Mesenchymal stem cell (in vitro differentiated cells and primary cell): ENCODE results near the gene NFATC1.

ENCODE experiments used
- DNase-seq: peaks from one replicate; pipeline ENCODE4 v3.0.0-alpha.2; 2013
- H2AFZ ChIP-seq: one replicate; pipeline ENCODE4 v1.6.1; 2013; ENCODE audit warnings: low read depth, mild to moderate bottlenecking, control low read depth, inconsistent platforms, low read length, moderate library complexity
- H2AK5ac ChIP-seq: 2 replicates; pipeline ENCODE4 v1.6.1; 2013; ENCODE audit warnings: low read length, moderate library complexity, mild to moderate bottlenecking, inconsistent platforms; ENCODE audit not compliant: severe bottlenecking
- H2BK120ac ChIP-seq: one replicate; pipeline ENCODE4 v1.6.1; 2013; ENCODE audit warnings: low read depth, mild to moderate bottlenecking, inconsistent platforms, low read length, moderate library complexity
- H2BK12ac ChIP-seq, 2 experiments: one replicate each; pipeline ENCODE4 v1.6.1; 2013; ENCODE audit warnings: inconsistent platforms in 2 of 2, low read length in 2 of 2, mild to moderate bottlenecking in 2 of 2, moderate library complexity in 2 of 2, control low read depth in 1 of 2
- H2BK15ac ChIP-seq: one replicate; pipeline ENCODE4 v1.6.1; 2013; ENCODE audit warnings: mild to moderate bottlenecking, low read depth, inconsistent platforms; ENCODE audit not compliant: poor library complexity, severe bottlenecking
- H2BK5ac ChIP-seq: 2 replicates; pipeline ENCODE4 v1.6.1; 2013; ENCODE audit warnings: low read depth, mild to moderate bottlenecking, low read length, control low read depth, inconsistent platforms; ENCODE audit not compliant: poor library complexity, severe bottlenecking
- H3K14ac ChIP-seq, 2 experiments: one replicate each; pipeline ENCODE4 v1.6.1; 2013; ENCODE audit warnings: inconsistent platforms in 2 of 2, low read length in 2 of 2, control low read depth in 1 of 2, mild to moderate bottlenecking in 1 of 2, moderate library complexity in 1 of 2
- H3K18ac ChIP-seq, 2 experiments: one replicate each; pipeline ENCODE4 v1.6.1; 2013; ENCODE audit warnings: inconsistent platforms in 2 of 2, low read length in 2 of 2, control low read depth in 1 of 2, low read depth in 1 of 2, mild to moderate bottlenecking in 1 of 2
- H3K23ac ChIP-seq, 2 experiments: one replicate each; pipeline ENCODE4 v1.6.1; 2013; ENCODE audit warnings: inconsistent platforms in 2 of 2, low read length in 2 of 2, mild to moderate bottlenecking in 2 of 2, moderate library complexity in 2 of 2, control low read depth in 1 of 2
- H3K27ac ChIP-seq: 2 replicates; pipeline ENCODE4 v1.5.1; 2013; ENCODE audit warnings: mild to moderate bottlenecking, moderate library complexity, low read length, control low read depth, inconsistent platforms; ENCODE audit not compliant: poor library complexity, severe bottlenecking
- H3K27me3 ChIP-seq, 2 experiments: 2 replicates each; pipeline versions ENCODE4 v1.6.1 to v1.7.0; 2013; ENCODE audit warnings: low read length in 2 of 2, mild to moderate bottlenecking in 2 of 2, moderate library complexity in 2 of 2, control low read depth in 1 of 2, inconsistent platforms in 1 of 2; ENCODE audit not compliant: control insufficient read depth in 1 of 2, insufficient read depth in 1 of 2
- H3K36me3 ChIP-seq, 2 experiments: 2 replicates each; pipeline versions ENCODE4 v1.6.1 to v1.7.0; 2013; ENCODE audit warnings: low read length in 2 of 2, control low read depth in 1 of 2, inconsistent platforms in 1 of 2, low read depth in 1 of 2, mild to moderate bottlenecking in 1 of 2; ENCODE audit not compliant: insufficient read depth in 2 of 2, control insufficient read depth in 1 of 2
- H3K4ac ChIP-seq, 2 experiments: one replicate each; pipeline ENCODE4 v1.6.1; 2013; ENCODE audit warnings: inconsistent platforms in 2 of 2, low read length in 2 of 2, mild to moderate bottlenecking in 2 of 2, moderate library complexity in 2 of 2, control low read depth in 1 of 2, low read depth in 1 of 2
- H3K4me1 ChIP-seq: 2 replicates; pipeline ENCODE4 v1.6.1; 2013; ENCODE audit warnings: low read depth, low read length, control low read depth; ENCODE audit not compliant: control insufficient read depth, insufficient read depth
- H3K4me2 ChIP-seq: 2 replicates; pipeline ENCODE4 v1.6.1; 2013; ENCODE audit warnings: low read length, mild to moderate bottlenecking, inconsistent platforms; ENCODE audit not compliant: poor library complexity, severe bottlenecking
- H3K4me3 ChIP-seq, 2 experiments: 2 replicates each; pipeline versions ENCODE4 v1.5.1 to v1.7.0; 2013; ENCODE audit warnings: low read length in 2 of 2, mild to moderate bottlenecking in 2 of 2, control low read depth in 1 of 2, low read depth in 1 of 2; ENCODE audit not compliant: insufficient read depth in 1 of 2
- H3K79me1 ChIP-seq: replicated peaks from 2 replicates; pipeline ENCODE4 v1.6.1; 2013; ENCODE audit warnings: mild to moderate bottlenecking, control low read depth, low read length, inconsistent platforms; ENCODE audit not compliant: poor library complexity, severe bottlenecking
- H3K9ac ChIP-seq: 2 replicates; pipeline ENCODE4 v1.7.0; 2013; ENCODE audit warnings: mild to moderate bottlenecking, low read length, moderate library complexity
- H3K9me3 ChIP-seq: 2 replicates; pipeline ENCODE4 v1.7.0; 2013; ENCODE audit warnings: mild to moderate bottlenecking, low read length; ENCODE audit not compliant: control insufficient read depth
- H4K8ac ChIP-seq: one replicate; pipeline ENCODE4 v1.6.1; 2013; ENCODE audit warnings: inconsistent platforms, mild to moderate bottlenecking, low read length, moderate library complexity
- H4K91ac ChIP-seq: one replicate; pipeline ENCODE4 v1.6.1; 2013; ENCODE audit warnings: mild to moderate bottlenecking, low read length, inconsistent platforms
- WGBS: methylation state at CpG from one replicate; pipeline ENCODE4 v1.1.7; 2013; ENCODE audit warnings: mixed read lengths; 5-methylcytosine and 5-hydroxymethylcytosine counted together

Gene NFATC1

GRCh38 chr18:79548077-79548450 lies 152.3 kb downstream of the NFATC1 start:
- Histone ChIP-seq H3K27me3 (peaks cover 4 to 49% of the 10 kb centered on the region in 2 experiments), H3K27ac (no peak overlapping the region)

GRCh38 chr18:79548621-79548985 lies 152.9 kb downstream of the NFATC1 start:
- Histone ChIP-seq H3K4ac (no peak overlapping the region), H2AFZ (no peak overlapping the region), H3K4me1 (no peaks in the 10 kb centered on the region), H3K18ac (no peak overlapping the region), H3K79me1 (no peaks in the 10 kb centered on the region), H3K9ac (no peak overlapping the region), H3K27me3 (peaks cover 4 to 44% of the 10 kb centered on the region in 2 experiments), H3K23ac (no peak overlapping the region), H2BK120ac (no peak overlapping the region), H3K4me2 (no peak overlapping the region), H3K14ac (no peak overlapping the region), H4K8ac (no peak overlapping the region), H2BK5ac (no peak overlapping the region), H3K9me3 (no peaks in the 10 kb centered on the region), H2BK12ac (no peak overlapping the region), H3K4me3 (no peak overlapping the region), H2AK5ac (no peak overlapping the region), H2BK15ac (no peak overlapping the region), H4K91ac (no peak overlapping the region), H3K27ac (no peak overlapping the region), H3K36me3 (no peaks in the 10 kb centered on the region)
- DNase-seq = no peak
- 93% methylated on average over 24 of the region's 24 CpGs for WGBS

More at GRCh38 chr18:79548077-79548450, 152.3 kb downstream of the NFATC1 start:
- no peaks in the 10 kb centered on the region for H3K9me3 ChIP-seq
- H3K4me3 ChIP-seq = no peak overlapping the region
- H3K79me1 ChIP-seq = no peaks in the 10 kb centered on the region
- no peak overlapping the region for H2BK12ac ChIP-seq
- H2BK15ac ChIP-seq = no peak overlapping the region
- 86% methylated on average over 25 of the region's 25 CpGs for WGBS
- H4K91ac ChIP-seq = no peak overlapping the region
- H3K36me3 ChIP-seq = no peaks in the 10 kb centered on the region
- no peak overlapping the region for H2AFZ ChIP-seq
- no peak for DNase-seq
- H3K23ac ChIP-seq = no peak overlapping the region
- H3K9ac ChIP-seq = no peak overlapping the region
- no peak overlapping the region for H3K18ac ChIP-seq
- H2BK5ac ChIP-seq = no peak overlapping the region
- H3K4ac ChIP-seq = no peak overlapping the region
- no peak overlapping the region for H3K4me2 ChIP-seq
- H3K4me1 ChIP-seq = no peaks in the 10 kb centered on the region
- no peak overlapping the region for H2AK5ac ChIP-seq
- H3K14ac ChIP-seq = no peak overlapping the region
- H2BK120ac ChIP-seq = no peak overlapping the region
- H4K8ac ChIP-seq = no peak overlapping the region

- H3K9ac ChIP-seq = no peak overlapping the region
- H3K27me3 ChIP-seq = peaks cover 4 to 44% of the 10 kb centered on the region in 2 experiments
- H3K4me2 ChIP-seq = no peak overlapping the region
- no peaks in the 10 kb centered on the region for H3K9me3 ChIP-seq
- DNase-seq = no peak
- no peaks in the 10 kb centered on the region for H3K79me1 ChIP-seq
- 93% methylated on average over 31 of the region's 31 CpGs for WGBS
- H4K91ac ChIP-seq = no peak overlapping the region
- no peak overlapping the region for H3K27ac ChIP-seq
- H3K36me3 ChIP-seq = no peaks in the 10 kb centered on the region
- H3K23ac ChIP-seq = no peak overlapping the region
- H2AK5ac ChIP-seq = no peak overlapping the region
- no peak overlapping the region for H2BK15ac ChIP-seq
- H3K18ac ChIP-seq = no peak overlapping the region
- H2BK5ac ChIP-seq = no peak overlapping the region
- no peak overlapping the region for H3K14ac ChIP-seq
- no peak overlapping the region for H2AFZ ChIP-seq
- no peak overlapping the region for H2BK12ac ChIP-seq
- H3K4me3 ChIP-seq = no peak overlapping the region
- no peaks in the 10 kb centered on the region for H3K4me1 ChIP-seq
- H3K4ac ChIP-seq = no peak overlapping the region
- no peak overlapping the region for H4K8ac ChIP-seq
- H2BK120ac ChIP-seq = no peak overlapping the region
These were observed 153.4 kb downstream of the NFATC1 start for GRCh38 chr18:79548986-79549637.

- Histone ChIP-seq H3K4ac (no peak overlapping the region), H2BK15ac (no peak overlapping the region), H3K23ac (no peak overlapping the region), H2AFZ (no peak overlapping the region), H3K9me3 (no peaks in the 10 kb centered on the region), H3K14ac (no peak overlapping the region), H3K4me1 (no peaks in the 10 kb centered on the region), H2AK5ac (no peak overlapping the region), H4K8ac (no peak overlapping the region), H3K4me3 (no peak overlapping the region), H2BK12ac (no peak overlapping the region), H3K9ac (no peak overlapping the region), H3K4me2 (no peak overlapping the region), H3K36me3 (no peaks in the 10 kb centered on the region), H3K18ac (no peak overlapping the region), H4K91ac (no peak overlapping the region), H3K27me3 (peaks cover 4 to 46% of the 10 kb centered on the region in 2 experiments), H2BK5ac (no peak overlapping the region), H2BK120ac (no peak overlapping the region), H3K79me1 (no peaks in the 10 kb centered on the region), H3K27ac (no peak overlapping the region)
- DNase-seq = no peak
- whole genome bisulfite sequencing = 95% methylated on average over 20 of the region's 20 CpGs
These were observed 153.9 kb downstream of the NFATC1 start for GRCh38 chr18:79549638-79550000.
